Activated CD4-positive, alpha-beta T cell treated with anti-CD3 and anti-CD28 coated beads, Interleukin-2, amount 10 ng/mL, durations not matched to agents 7 days and 5 days (primary cell): ENCODE measurements around the gene C19orf81. TPM values are rescaled to one million over a fixed set of nuclear protein-coding genes. Genes with fewer than 3 reads are reported as not detected.
A peak's percentile ranks its signal among the peaks of the same experiment; 100 is the strongest.

ENCODE experiments used
- CTCF ChIA-PET: fragments of 350-600 bp; sonication (Branson Sonifier 250); formaldehyde crosslinking; loops from one replicate; lab custom pipeline; 2021; ENCODE audit warnings: antibody characterized with exemption; lab: Charles Lee
- POLR2A ChIA-PET: fragments of 350-600 bp; sonication (Branson Sonifier 250); formaldehyde crosslinking; loops from one replicate; lab custom pipeline; 2021; ENCODE audit warnings: antibody characterized with exemption; lab: Charles Lee
- DNase-seq: peaks from one replicate; pipeline ENCODE4 v3.0.0-alpha.2; 2020
- H3K27ac Mint-ChIP-seq: one replicate; pipeline ENCODE4 v1.8.0; 2021; ENCODE audit warnings: mild to moderate bottlenecking, moderate library complexity, mixed read lengths
- H3K27me3 Mint-ChIP-seq: one replicate; pipeline ENCODE4 v1.8.0; 2021; ENCODE audit warnings: mixed read lengths
- H3K36me3 Mint-ChIP-seq: one replicate; pipeline ENCODE4 v1.8.0; 2021; ENCODE audit warnings: low read depth, mixed read lengths
- H3K4me1 Mint-ChIP-seq: one replicate; pipeline ENCODE4 v1.8.0; 2021; ENCODE audit warnings: mixed read lengths
- H3K4me3 Mint-ChIP-seq: one replicate; pipeline ENCODE4 v1.8.0; 2021; ENCODE audit warnings: mild to moderate bottlenecking, moderate library complexity, mixed read lengths
- H3K9me3 Mint-ChIP-seq: one replicate; pipeline ENCODE4 v1.8.0; 2021; ENCODE audit warnings: mixed read lengths
- total RNA-seq, 2 experiments: library from RNA; stranded (reverse); gene quantifications; one replicate each; pipeline ENCODE4 v1.2.3, GENCODE V29; 2021

C19orf81 gene
- total RNA-seq, 2 experiments from 2014 or later: not detected

DNA sequence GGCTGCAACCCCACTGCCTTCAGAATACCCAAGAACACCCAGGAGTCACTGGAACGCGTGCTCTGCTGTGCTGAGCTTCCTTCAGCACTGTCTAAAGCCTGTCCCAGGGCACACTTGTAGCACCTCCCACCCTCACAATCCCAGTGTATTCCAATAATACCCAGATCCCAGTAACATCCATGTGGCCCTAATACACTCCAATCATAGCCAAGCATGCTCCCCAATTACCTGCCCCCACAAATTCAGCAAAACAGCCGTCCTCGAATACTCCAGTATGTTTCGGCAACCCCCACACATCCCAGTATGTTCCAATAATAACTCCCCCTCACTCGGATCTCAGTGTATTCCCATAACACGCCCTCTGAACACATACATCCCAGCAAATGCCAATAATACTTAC is 41.2 kb downstream of the C19orf81 start:
- H3K4me1 Mint-ChIP-seq: no peaks in the 10 kb centered on the region
- H3K27me3 Mint-ChIP-seq: peaks cover 28% of the 10 kb centered on the region
- H3K4me3 Mint-ChIP-seq: no peak overlapping the region
- ChIA-PET POLR2A (no interaction called here), CTCF (interaction anchor here (0.6 kb wide), 2 partner anchors 181 to 479 kb away, joined by 3 to 5 read pairs; no protein-coding TSS in a partner anchor)
- no peaks in the 10 kb centered on the region for H3K36me3 Mint-ChIP-seq
- no peak for DNase-seq
- H3K27ac Mint-ChIP-seq: no peak overlapping the region
- no peaks in the 10 kb centered on the region for H3K9me3 Mint-ChIP-seq

DNA sequence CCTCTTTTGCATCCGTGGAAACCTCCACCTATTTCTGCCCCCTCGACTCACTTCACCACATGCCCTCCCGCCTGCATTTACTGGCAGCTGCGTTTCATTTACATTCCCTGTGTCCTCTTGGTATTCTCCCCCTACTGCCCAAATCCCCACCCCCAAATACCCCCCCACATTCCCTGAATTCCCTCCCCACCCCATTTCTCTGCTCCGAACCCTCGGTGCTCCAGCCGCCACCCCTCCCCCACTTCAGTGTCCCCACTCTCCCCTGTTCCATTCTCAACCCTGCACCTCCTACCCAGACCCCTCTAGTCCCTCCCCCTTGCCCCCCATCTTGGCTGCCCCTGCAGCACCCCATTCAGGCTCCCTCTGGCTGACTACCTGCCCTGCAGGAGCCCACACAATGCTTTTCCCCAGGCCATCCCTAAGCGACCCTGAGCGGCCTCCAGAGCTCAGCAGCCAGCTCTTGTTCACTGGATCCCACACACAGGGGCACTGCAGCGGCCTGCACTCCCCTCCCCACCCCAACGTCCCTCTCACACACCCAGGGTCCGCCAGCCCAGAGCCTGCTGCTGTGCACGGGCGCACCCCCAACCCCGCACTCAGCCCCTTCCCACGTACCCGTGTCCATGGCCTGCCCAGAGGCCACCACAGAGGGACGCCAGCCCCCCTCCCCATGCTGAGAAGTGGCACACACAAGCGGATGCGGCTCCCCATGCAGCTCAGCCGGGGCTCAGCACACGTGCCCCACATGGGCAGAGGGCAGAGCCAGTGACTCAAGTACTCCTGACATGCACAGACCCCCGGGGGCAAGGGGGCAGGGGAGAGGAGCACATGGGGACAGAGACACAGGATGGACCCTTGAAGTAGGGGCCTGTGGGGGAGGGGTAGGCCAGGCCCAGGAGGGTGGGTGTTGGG is 44.1 kb downstream of the C19orf81 start:
- no peaks in the 10 kb centered on the region for H3K4me1 Mint-ChIP-seq
- no peaks in the 10 kb centered on the region for H3K9me3 Mint-ChIP-seq
- no peaks in the 10 kb centered on the region for H3K36me3 Mint-ChIP-seq
- no peak overlapping the region for H3K27ac Mint-ChIP-seq
- H3K4me3 Mint-ChIP-seq: no peak overlapping the region
- CTCF ChIA-PET: no interaction called here
- H3K27me3 Mint-ChIP-seq: peaks cover 27% of the 10 kb centered on the region
- POLR2A ChIA-PET: no interaction called here
- DNase-seq: no peak

DNA sequence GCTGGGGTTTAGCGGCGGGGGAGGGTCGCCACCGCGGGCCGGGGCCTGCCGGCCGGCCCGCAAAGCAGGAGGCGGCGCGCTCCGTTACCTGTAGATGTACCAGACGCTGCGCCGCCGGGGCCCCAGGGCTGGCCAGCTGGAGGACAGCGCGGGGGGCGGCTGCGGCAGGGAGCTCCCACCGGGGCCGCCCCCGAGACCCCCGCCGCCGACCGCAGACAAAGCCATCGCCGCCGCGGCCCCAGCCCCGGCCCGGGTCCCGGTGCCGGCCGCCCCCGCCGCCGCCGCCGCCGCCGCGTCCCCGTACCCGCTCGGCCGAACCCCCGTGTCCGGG is 45.5 kb downstream of the C19orf81 start:
- ChIA-PET POLR2A (no interaction called here), CTCF (no interaction called here)
- DNase-seq: no peak
- no peak overlapping the region for H3K4me3 Mint-ChIP-seq
- H3K4me1 Mint-ChIP-seq: no peaks in the 10 kb centered on the region
- H3K9me3 Mint-ChIP-seq: no peaks in the 10 kb centered on the region
- H3K27me3 Mint-ChIP-seq: peaks cover 27% of the 10 kb centered on the region
- H3K36me3 Mint-ChIP-seq: no peaks in the 10 kb centered on the region
- H3K27ac Mint-ChIP-seq: no peak overlapping the region

DNA sequence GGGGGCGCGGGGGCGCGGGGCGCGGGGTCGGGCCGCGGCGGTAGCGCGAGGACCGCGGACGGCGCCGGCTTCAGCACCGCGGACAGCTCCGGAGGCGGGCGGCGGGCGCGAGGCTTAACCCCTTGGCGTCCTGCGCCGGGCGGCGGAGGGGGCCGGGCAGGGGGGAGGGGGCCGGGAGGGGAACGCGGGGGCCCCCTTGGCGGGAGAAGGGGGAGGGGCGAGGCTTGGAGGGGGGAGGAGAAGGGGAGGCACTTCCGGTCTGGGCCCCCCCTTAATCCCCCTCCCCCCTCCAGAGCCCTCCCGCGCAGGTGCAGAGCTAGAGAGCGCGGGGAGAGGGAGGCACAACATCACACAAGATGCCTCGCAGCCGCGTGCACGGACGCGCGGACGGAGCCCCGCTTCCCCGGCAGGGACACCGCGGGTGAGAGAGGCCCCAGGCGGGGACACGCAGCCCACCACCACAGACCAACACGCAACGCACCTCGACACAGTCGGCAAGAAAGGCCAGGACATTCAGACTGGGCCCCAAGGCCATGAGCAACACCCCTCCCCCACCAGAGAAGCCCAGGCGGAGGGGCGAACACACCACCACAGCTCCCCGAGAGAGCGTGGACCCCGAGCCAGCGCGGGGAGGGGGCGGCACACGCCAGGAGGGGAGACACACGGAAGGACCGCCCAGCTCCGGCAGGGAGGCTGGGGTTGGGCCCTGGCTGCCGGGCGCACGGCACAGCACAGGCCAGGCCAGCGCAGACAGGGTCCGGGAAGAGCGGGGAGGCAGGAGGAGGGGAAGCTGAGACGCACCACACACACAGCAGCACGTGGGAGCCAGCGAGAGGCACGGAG is 46.2 kb downstream of the C19orf81 start:
- peak; percentile 39 for DNase-seq
- POLR2A ChIA-PET: no interaction called here

DNA sequence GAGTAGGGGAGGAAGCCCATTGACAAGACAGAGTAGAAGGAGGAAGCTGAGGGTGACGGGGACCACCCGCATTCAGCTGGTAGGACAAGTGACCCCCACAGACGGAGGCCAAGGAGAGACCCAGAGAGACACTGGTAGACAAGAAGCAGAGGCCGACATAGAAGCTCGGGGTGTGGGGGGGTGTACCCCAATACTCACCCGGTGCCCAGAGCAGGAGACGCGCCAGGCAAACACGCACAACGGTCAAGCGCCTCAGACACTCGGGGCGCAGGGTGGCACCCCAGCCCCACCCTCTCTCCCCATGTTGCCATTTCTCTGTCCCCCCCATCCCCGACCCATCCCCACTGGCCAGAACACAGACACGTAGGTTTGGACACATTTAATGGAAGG is 46.8 kb downstream of the C19orf81 start:
- H3K9me3 Mint-ChIP-seq: no peaks in the 10 kb centered on the region
- H3K36me3 Mint-ChIP-seq: no peaks in the 10 kb centered on the region
- peaks cover 27% of the 10 kb centered on the region for H3K27me3 Mint-ChIP-seq
- H3K4me3 Mint-ChIP-seq: no peak overlapping the region
- ChIA-PET CTCF (no interaction called here), POLR2A (no interaction called here)
- H3K4me1 Mint-ChIP-seq: no peaks in the 10 kb centered on the region
- no peak for DNase-seq
- no peak overlapping the region for H3K27ac Mint-ChIP-seq

More for the DNA sequence above, 46.2 kb downstream of the C19orf81 start:
- CTCF ChIA-PET: no interaction called here
- Mint-ChIP-seq H3K27me3 (peaks cover 27% of the 10 kb centered on the region), H3K27ac (no peak overlapping the region), H3K4me1 (no peaks in the 10 kb centered on the region), H3K36me3 (no peaks in the 10 kb centered on the region), H3K9me3 (no peaks in the 10 kb centered on the region), H3K4me3 (no peak overlapping the region)

DNA sequence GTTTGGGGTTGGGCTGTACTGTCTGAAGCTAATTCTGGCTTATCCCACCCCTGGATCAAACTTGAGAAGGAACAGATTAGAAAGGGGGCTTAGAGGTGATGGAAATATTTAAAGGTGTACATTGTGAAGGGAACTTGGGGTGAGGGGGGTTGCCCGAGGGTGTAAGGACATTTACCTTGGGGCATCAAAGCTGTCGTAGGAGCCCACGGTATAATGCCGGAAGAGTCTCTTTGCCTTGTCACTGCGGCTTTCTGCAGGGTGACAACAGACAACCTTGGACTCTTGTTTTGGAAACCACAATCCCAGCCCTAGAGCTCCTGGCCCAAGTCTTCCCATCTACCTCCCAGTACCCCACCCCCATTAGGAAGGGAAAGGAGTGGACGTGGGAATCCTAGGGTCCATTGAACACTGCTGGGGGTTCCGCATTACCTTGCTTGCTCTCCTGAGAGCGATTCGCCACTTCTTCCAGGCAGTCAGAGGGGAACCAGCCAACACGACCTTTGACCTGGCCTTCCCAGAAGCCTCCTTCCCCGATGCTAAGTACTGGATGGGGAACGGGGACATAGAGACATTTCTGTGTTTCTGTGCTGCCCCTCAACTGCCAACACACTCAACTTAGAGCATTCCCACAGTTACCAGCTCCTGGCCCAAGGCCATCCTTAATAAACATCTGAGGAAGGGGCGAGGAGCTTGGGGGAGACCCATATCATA is 48.3 kb downstream of the C19orf81 start:
- no peak for DNase-seq
- peaks cover 24% of the 10 kb centered on the region for H3K27me3 Mint-ChIP-seq
- no peak overlapping the region for H3K4me3 Mint-ChIP-seq
- no peak overlapping the region for H3K27ac Mint-ChIP-seq
- no peaks in the 10 kb centered on the region for H3K9me3 Mint-ChIP-seq
- ChIA-PET CTCF (no interaction called here), POLR2A (no interaction called here)
- H3K36me3 Mint-ChIP-seq: no peaks in the 10 kb centered on the region
- H3K4me1 Mint-ChIP-seq: no peaks in the 10 kb centered on the region

DNA sequence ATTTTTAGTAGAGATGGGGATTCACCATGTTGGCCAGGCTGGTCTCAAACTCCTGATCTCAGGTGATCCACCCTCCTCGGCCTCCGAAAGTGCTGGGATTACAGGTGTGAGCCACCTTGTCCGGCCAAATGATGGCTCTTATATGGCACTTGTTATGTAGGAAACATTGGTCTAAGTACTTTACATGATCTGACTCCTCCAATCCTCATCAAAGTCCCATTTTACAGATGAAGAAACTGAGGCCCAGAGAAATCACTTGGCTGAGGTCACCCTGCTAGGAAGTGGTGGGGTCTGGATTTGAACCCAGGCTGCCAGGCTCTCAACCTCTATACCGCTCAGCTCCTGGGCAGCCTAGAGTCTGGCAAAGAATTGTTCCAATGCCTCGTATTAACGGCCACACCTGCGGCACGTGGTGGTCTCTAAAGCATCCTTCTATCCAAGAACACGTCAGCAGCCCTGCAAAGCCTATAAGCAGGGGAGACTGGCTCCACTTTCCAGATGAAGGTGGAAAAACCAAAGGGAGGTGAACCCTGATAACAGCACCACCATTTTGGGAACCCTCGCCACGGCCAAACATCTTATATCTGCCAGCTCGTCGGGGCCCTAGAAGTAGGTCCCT is 52.2 kb downstream of the C19orf81 start:
- no peaks in the 10 kb centered on the region for H3K9me3 Mint-ChIP-seq
- H3K27ac Mint-ChIP-seq: no peak overlapping the region
- POLR2A ChIA-PET: no interaction called here
- CTCF ChIA-PET: interaction anchor here (0.7 kb wide), 1 partner anchor 510 kb away, joined by 6 read pairs; no protein-coding TSS in a partner anchor
- no peak for DNase-seq
- no peaks in the 10 kb centered on the region for H3K36me3 Mint-ChIP-seq
- H3K27me3 Mint-ChIP-seq: peaks cover 19% of the 10 kb centered on the region
- H3K4me3 Mint-ChIP-seq: no peak overlapping the region
- peaks cover 2% of the 10 kb centered on the region for H3K4me1 Mint-ChIP-seq

DNA sequence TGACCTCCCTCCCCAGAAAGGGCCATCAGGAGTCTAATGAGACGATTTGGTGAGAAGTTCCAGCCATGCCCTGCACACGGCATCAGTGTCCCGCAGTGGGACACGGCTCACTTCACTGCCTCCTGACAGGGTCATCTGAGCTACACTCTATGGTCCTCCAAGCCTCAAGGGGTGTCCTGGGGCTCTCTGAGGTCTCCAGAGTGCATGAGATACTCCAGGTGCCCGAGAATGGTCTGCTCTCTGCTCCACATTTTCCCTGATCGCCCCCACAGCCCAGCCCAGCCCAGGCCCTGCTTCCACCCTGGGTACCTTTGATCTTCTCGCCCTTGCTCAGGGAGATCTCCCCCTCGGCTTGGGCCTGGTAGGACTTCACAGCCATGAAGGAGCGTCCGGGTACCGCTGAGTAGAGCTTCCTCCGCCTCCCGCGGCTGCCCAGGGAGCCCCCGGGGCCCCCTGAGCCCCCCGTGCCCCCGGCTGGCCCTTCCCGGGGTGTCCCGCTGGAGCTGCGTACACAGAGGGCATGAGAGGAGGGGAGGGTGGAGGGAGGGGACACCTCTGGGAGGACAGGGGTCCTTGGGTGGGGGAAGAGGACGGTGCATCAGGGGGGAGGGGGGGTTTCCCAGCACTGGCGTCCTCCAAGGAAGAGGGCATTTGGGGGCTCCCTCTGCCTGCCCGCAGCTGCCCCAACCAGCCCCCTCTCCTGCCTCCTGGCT is 53.1 kb downstream of the C19orf81 start:
- POLR2A ChIA-PET: no interaction called here
- no peaks in the 10 kb centered on the region for H3K9me3 Mint-ChIP-seq
- no peak for DNase-seq
- peaks cover 17% of the 10 kb centered on the region for H3K27me3 Mint-ChIP-seq
- no peaks in the 10 kb centered on the region for H3K36me3 Mint-ChIP-seq
- no peak overlapping the region for H3K27ac Mint-ChIP-seq
- no peak overlapping the region for H3K4me3 Mint-ChIP-seq
- H3K4me1 Mint-ChIP-seq: peaks cover 2% of the 10 kb centered on the region
- CTCF ChIA-PET: interaction anchor here (1.4 kb wide), 1 partner anchor 11 kb away, joined by 5 read pairs; no protein-coding TSS in a partner anchor

DNA sequence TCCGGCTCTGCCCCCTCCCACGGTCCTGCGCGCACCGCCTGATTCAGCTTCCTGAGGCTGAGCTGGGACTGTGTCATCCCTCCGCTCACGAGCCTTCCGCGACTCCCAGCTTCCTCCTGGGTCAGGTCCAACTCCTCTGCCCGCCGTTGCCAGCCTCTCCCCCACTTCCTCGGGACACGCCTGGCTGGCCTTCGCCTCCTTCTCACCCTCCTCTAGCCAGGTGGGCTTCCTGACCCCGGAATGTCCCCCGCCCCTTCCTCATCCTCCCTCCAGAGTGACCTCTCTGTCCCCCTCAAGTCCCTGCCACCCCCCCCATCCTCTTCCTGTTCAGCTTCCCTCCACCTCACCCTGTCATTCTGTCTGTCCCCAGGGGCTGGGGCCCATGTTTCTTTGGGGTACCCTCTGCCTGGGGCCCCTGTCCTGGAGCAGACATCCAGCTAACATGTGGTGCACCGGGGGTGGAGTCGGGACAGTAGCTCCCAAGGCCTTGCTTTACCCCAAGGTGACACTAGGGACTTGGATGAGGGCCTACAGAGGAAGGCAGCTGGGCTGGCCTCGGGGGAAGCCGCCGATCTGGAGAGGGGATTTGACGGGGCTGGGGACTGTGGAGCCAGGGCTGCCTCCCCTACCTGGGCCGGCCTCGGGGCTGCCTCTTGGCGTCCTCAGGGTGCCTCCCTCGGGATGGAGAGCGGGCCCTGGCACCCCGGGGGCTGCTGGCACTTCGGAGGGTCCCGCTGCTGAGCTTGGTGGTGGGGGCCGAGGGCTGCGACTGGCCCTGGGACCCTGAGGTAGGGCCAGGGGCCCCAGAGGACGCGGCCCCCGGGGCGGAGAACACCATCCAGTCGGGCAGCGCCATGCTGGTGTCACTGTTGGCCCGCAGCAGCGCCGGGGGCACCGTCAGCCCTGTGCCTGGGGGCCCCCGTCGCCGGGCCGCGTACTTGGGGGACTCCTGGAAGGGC is 53.9 kb downstream of the C19orf81 start:
- Mint-ChIP-seq H3K27ac (no peak overlapping the region), H3K9me3 (no peaks in the 10 kb centered on the region), H3K27me3 (peaks cover 17% of the 10 kb centered on the region), H3K36me3 (no peaks in the 10 kb centered on the region), H3K4me3 (no peak overlapping the region), H3K4me1 (peaks cover 2% of the 10 kb centered on the region)
- POLR2A ChIA-PET: no interaction called here
- CTCF ChIA-PET: interaction anchor here (0.7 to 1.4 kb wide), 3 partner anchors 11 to 134 kb away, joined by 3 to 5 read pairs (median 3); no protein-coding TSS in a partner anchor
- DNase-seq: no peak

DNA sequence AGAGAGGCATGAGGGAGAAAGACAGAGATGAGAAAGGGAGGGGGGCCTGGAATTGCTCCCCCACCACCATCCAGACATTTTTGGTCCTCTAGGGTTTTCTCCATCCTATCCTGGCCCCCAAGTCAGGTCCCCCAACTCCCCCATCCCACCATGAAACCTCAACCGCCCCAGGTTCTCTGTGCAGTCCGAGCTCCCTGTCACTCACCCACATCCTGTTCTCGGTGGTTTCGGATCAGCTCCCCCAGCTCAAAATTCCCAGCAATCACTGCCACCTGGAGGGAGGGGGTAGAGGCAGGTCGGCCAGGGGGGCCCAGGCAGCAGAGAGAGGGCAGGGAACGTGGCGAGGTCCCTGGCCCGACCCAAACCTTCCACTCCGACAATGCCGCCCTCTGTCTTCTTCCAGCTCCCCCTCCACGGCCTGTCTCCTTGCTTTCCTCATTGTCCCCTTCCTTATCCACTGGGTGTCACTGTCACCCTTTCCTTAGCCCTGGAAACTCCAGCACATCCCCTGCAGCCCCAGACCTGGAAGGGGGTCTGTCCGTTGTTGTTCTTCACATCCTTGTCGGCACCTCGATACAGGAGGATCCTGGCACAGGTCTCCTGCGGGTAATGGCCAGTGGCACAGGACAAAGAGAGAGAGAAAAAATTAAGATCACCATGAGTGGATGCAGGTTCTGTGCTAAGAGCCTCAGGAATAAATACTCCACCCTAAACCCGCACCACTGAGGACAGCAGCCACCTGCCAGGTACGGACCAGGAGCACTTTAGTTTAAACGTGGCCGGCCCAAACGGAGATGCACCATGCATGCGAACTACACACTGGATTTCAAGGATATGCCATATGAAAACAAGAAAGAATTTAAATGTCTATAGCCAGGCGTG is 54.9 kb downstream of the C19orf81 start:
- Mint-ChIP-seq H3K36me3 (no peaks in the 10 kb centered on the region), H3K4me1 (peaks cover 2% of the 10 kb centered on the region), H3K27ac (no peak overlapping the region), H3K27me3 (peaks cover 17% of the 10 kb centered on the region), H3K9me3 (no peaks in the 10 kb centered on the region), H3K4me3 (no peak overlapping the region)
- ChIA-PET CTCF (interaction anchor here (1.4 kb wide), 1 partner anchor 10 kb away, joined by 5 read pairs; no protein-coding TSS in a partner anchor), POLR2A (no interaction called here)
- no peak for DNase-seq
